ENCODE measurements around the gene PHACTR3.

PHACTR3 gene

GRCh38 chr20:59744756-59745155 lies 140.4 kb downstream of the PHACTR3 start:
- TF ChIP-seq, protein P1, sequence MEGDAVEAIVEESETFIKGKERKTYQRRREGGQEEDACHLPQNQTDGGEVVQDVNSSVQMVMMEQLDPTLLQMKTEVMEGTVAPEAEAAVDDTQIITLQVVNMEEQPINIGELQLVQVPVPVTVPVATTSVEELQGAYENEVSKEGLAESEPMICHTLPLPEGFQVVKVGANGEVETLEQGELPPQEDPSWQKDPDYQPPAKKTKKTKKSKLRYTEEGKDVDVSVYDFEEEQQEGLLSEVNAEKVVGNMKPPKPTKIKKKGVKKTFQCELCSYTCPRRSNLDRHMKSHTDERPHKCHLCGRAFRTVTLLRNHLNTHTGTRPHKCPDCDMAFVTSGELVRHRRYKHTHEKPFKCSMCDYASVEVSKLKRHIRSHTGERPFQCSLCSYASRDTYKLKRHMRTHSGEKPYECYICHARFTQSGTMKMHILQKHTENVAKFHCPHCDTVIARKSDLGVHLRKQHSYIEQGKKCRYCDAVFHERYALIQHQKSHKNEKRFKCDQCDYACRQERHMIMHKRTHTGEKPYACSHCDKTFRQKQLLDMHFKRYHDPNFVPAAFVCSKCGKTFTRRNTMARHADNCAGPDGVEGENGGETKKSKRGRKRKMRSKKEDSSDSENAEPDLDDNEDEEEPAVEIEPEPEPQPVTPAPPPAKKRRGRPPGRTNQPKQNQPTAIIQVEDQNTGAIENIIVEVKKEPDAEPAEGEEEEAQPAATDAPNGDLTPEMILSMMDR (IDR thresholded peaks at IDR 0.05; ENCODE audit: insufficient read depth, low read depth, low read length, missing control alignments), result no peak
- DNase-seq (ENCODE audit: low read depth), result no peak
- no peak overlapping the region for H3K4me3 ChIP-seq (ENCODE audit: low read depth, low read length)

- DNase-seq (ENCODE audit: low read depth), result no peak
- H3K4me3 ChIP-seq (ENCODE audit: low read depth, low read length), result no peak overlapping the region
- TF ChIP-seq, protein P1 (IDR thresholded peaks at IDR 0.05; ENCODE audit: insufficient read depth, low read depth, low read length, missing control alignments), result no peak
Measured at GRCh38 chr20:59745201-59745600, 140.9 kb downstream of the PHACTR3 start.

DNA sequence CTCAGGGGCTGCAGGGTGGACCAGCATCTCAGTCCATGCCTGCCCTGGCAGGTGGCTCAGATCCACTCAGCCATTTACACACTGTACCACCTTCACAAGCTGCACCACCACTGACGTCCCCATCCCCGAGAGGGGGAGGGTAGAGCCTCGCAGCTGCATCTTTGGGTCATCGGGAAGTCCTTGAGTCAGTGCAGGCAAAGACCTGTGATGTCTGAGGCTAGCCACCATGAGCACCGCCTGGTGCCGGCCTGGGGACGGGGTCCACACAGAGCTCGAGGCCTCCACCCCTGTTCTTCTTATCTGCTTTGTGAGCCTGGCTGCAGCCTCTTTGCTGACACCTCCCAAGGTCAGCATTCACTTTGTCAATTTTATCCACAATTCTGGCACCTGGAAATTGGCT lies 141.4 kb downstream of the PHACTR3 start:
- DNase-seq (ENCODE audit: low read depth), result no peak
- TF ChIP-seq, protein P1 (IDR thresholded peaks at IDR 0.05; ENCODE audit: insufficient read depth, low read depth, low read length, missing control alignments), result no peak
- no peak overlapping the region for H3K4me3 ChIP-seq (ENCODE audit: low read depth, low read length)

DNA sequence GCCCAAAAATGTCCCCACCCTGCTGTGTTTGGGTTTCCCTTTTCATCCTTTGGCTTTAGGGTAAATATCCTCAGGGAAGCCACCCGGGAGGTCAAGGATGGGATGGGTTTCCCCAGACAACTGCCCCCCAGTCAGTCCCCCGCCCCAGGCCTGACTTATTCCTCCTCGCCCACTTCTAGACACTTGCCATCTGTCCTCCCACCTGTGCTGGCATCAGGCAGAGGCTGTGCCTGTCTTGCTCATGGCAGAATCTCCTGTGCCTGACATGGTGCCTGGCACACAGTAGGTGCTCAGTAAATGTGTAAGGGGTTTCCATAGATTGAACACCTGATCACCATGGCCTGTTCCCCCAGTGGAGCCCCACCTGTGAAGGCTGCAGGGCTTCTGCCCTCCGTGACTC lies 141.8 kb downstream of the PHACTR3 start:
- H3K4me3 ChIP-seq (ENCODE audit: low read depth, low read length), result no peak overlapping the region
- no peak for DNase-seq (ENCODE audit: low read depth)
- TF ChIP-seq, protein P1 (IDR thresholded peaks at IDR 0.05; ENCODE audit: insufficient read depth, low read depth, low read length, missing control alignments), result no peak

DNA sequence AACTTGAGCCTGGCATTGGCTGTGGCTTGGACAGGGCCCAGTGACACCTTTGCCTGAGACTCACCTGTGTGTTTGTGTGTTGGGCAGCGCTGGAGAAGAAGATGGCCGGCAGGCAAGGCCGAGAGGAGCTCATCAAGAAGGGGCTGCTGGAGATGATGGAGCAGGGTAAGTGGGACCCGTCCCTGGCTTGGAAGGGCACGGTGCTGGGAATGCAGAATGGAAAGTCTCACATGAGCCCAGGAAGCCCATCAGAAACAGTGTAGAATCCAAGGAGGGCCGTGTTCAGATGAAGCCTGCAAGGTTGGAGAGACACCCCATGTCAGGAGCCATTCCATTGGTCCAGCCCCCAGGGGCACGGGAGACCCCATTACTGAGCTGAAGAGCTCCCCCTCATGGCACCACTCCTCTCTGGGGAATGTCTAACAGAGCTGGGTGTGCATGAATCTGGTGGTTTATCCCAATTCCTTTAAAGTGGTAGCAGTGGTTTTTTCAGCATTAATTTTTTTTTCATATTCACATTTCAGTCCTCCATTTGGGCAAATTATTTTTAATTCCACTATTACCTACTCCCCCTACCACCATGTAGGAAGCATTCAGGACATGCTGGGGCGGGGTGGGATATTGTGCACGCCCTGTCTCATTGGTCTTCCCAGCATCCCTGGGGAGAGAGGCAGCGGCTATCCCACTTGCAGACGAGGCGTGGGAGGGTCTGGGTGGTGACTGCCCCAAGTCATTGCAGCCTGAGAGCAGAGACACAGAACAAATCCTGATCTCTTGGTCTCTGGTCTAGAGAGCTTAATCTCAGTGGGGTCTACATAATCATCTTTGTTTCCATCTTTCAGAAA lies 143.6 kb downstream of the PHACTR3 start:
- no peak for DNase-seq (ENCODE audit: low read depth)
- TF ChIP-seq, protein P1 (IDR thresholded peaks at IDR 0.05; ENCODE audit: insufficient read depth, low read depth, low read length, missing control alignments), result no peak
- no peak overlapping the region for H3K4me3 ChIP-seq (ENCODE audit: low read depth, low read length)

GRCh38 chr20:59748619-59749191 lies 144.4 kb downstream of the PHACTR3 start:
- no peak for DNase-seq (ENCODE audit: low read depth)
- H3K4me3 ChIP-seq (ENCODE audit: low read depth, low read length), result no peak overlapping the region
- TF ChIP-seq, protein P1 (IDR thresholded peaks at IDR 0.05; ENCODE audit: insufficient read depth, low read depth, low read length, missing control alignments), result no peak
